MM.1S (cell line): ENCODE data around the gene EML3.

Experiments used
- CTCF ChIP-seq: fragments of 300-600 bp; sonication (generic); IDR thresholded peaks from 2 replicates; pipeline ENCODE4 v1.5.1; 2016; ENCODE audit warnings: antibody characterized with exemption, low read length, mixed read lengths
- EZH2 ChIP-seq: fragments of 300-600 bp; sonication (generic); optimal IDR thresholded peaks from 2 replicates; pipeline ENCODE3; 2017; ENCODE audit warnings: low read depth, mild to moderate bottlenecking, antibody characterized with exemption, low read length, mixed read lengths
- EZH2phosphoT487 ChIP-seq: fragments of 300-600 bp; sonication (generic); IDR thresholded peaks from 2 replicates; pipeline ENCODE4 v1.6.1; 2018; ENCODE audit warnings: antibody characterized with exemption, low read length

GRCh38 chr11:62552485-62553079 is 60.0 kb downstream of the EML3 start:
- TF ChIP-seq CTCF (no peak), EZH2 (no peak), EZH2phosphoT487 (no peak)
